GM20000 (cell line): ENCODE measurements around the gene RNF6.

Experiments
- DNase-seq: peaks from one replicate; pipeline ENCODE4 v3.0.0; 2012; ENCODE audit warnings: low spot score
- CTCF ChIP-seq: IDR thresholded peaks from 2 replicates; pipeline ENCODE4 v1.5.1; 2012; ENCODE audit warnings: mild to moderate bottlenecking, control low read depth; ENCODE audit errors: extremely low read depth, missing control alignments

RNF6 gene

GRCh38 chr13:26247011-26247410 is 24.9 kb upstream of the RNF6 start:
- no peak for TF ChIP-seq CTCF
- no peak for DNase-seq

- no peak for TF ChIP-seq CTCF
- no peak for DNase-seq
Observed at GRCh38 chr13:26246154-26246553, 24.0 kb upstream of the RNF6 start.

GRCh38 chr13:26236296-26236695 is 14.2 kb upstream of the RNF6 start:
- no peak for DNase-seq
- TF ChIP-seq CTCF: no peak

GRCh38 chr13:26230703-26231102 is 8.6 kb upstream of the RNF6 start:
- DNase-seq: no peak
- TF ChIP-seq CTCF: no peak

- DNase-seq: no peak
- no peak for TF ChIP-seq CTCF
Observed at GRCh38 chr13:26229080-26229615, 7.0 kb upstream of the RNF6 start.

GRCh38 chr13:26228096-26228495 is 6.0 kb upstream of the RNF6 start:
- DNase-seq: no peak
- no peak for TF ChIP-seq CTCF

GRCh38 chr13:26227166-26227971 is 5.3 kb upstream of the RNF6 start:
- no peak for DNase-seq
- TF ChIP-seq CTCF: no peak
